Loucy (cell line): ENCODE data around the gene TMEM33.

Experiments
- CTCF ChIP-seq: fragments of 200-600 bp; sonication (generic); conservative IDR thresholded peaks from 2 replicates; pipeline ENCODE4 v1.5.1; 2014; ENCODE audit warnings: mild to moderate bottlenecking, antibody characterized with exemption, low read length
- EZH2phosphoT487 ChIP-seq: fragments of 200-600 bp; IDR thresholded peaks from 2 replicates; pipeline ENCODE4 v1.6.1; 2018; ENCODE audit warnings: antibody characterized with exemption, mild to moderate bottlenecking, moderate library complexity, borderline replicate concordance

GRCh38 chr4:41944089-41944488 is 8.9 kb downstream of the TMEM33 start:
- TF ChIP-seq CTCF (no peak), EZH2phosphoT487 (no peak)
